ENCODE measurements around the gene MRPL46. TPM values are rescaled to one million over a fixed set of nuclear protein-coding genes. Genes with fewer than 3 reads are reported as not detected.

The MRPL46 gene
- total RNA-seq, 1 donor from 2014 or later = 29.7 TPM

GRCh38 chr15:88497109-88497765, 30.0 kb upstream of the MRPL46 start:
- intact Hi-C loops (cut with DNase I) = no loop called here
- TF ChIP-seq CTCF (IDR thresholded peaks at IDR 0.05) = no peak
- Histone ChIP-seq H3K4me1 (no peaks in the 10 kb centered on the region), H3K4me3 (no peak overlapping the region), H3K9me3 (no peaks in the 10 kb centered on the region), H3K27ac (no peak overlapping the region), H3K36me3 (peaks cover 0 to under 1% of the 10 kb centered on the region in 2 donors), H3K27me3 (no peaks in the 10 kb centered on the region)
- DNase-seq (ENCODE audit: low spot score in 2 of 2) = no peak

GRCh38 chr15:88493844-88494243, 26.7 kb upstream of the MRPL46 start:
- H3K4me3 ChIP-seq = no peak overlapping the region
- H3K36me3 ChIP-seq = no peaks in the 10 kb centered on the region
- no peak for DNase-seq (ENCODE audit: low spot score in 2 of 2)
- no peak overlapping the region for H3K27ac ChIP-seq
- no peaks in the 10 kb centered on the region for H3K9me3 ChIP-seq
- TF ChIP-seq CTCF (IDR thresholded peaks at IDR 0.05) = no peak
- intact Hi-C loops (cut with DNase I) = no loop called here
- H3K4me1 ChIP-seq = no peaks in the 10 kb centered on the region
- no peaks in the 10 kb centered on the region for H3K27me3 ChIP-seq

GRCh38 chr15:88491158-88491557, 24.0 kb upstream of the MRPL46 start:
- H3K36me3 ChIP-seq = no peaks in the 10 kb centered on the region
- H3K4me3 ChIP-seq = no peak overlapping the region
- H3K27ac ChIP-seq = no peak overlapping the region
- intact Hi-C loops (cut with DNase I) = no loop called here
- TF ChIP-seq CTCF (IDR thresholded peaks at IDR 0.05) = no peak
- no peaks in the 10 kb centered on the region for H3K27me3 ChIP-seq
- no peak for DNase-seq (ENCODE audit: low spot score in 2 of 2)
- no peaks in the 10 kb centered on the region for H3K4me1 ChIP-seq
- no peaks in the 10 kb centered on the region for H3K9me3 ChIP-seq

GRCh38 chr15:88490036-88490435, 22.8 kb upstream of the MRPL46 start:
- intact Hi-C loops (cut with DNase I) = no loop called here
- TF ChIP-seq CTCF (IDR thresholded peaks at IDR 0.05) = no peak
- no peak overlapping the region for H3K27ac ChIP-seq

GRCh38 chr15:88489321-88489720, 22.1 kb upstream of the MRPL46 start:
- DNase-seq (ENCODE audit: low spot score in 2 of 2) = no peak
- intact Hi-C loops (cut with DNase I) = no loop called here
- H3K27ac ChIP-seq = no peak overlapping the region

More at GRCh38 chr15:88490036-88490435, 22.8 kb upstream of the MRPL46 start:
- Histone ChIP-seq H3K4me3 (no peak overlapping the region), H3K9me3 (no peaks in the 10 kb centered on the region), H3K36me3 (no peaks in the 10 kb centered on the region), H3K27me3 (no peaks in the 10 kb centered on the region), H3K4me1 (no peaks in the 10 kb centered on the region)
- no peak for DNase-seq (ENCODE audit: low spot score in 2 of 2)

More at GRCh38 chr15:88489321-88489720, 22.1 kb upstream of the MRPL46 start:
- Histone ChIP-seq H3K4me1 (no peaks in the 10 kb centered on the region), H3K9me3 (no peaks in the 10 kb centered on the region), H3K36me3 (no peaks in the 10 kb centered on the region), H3K4me3 (no peak overlapping the region), H3K27me3 (no peaks in the 10 kb centered on the region)
- TF ChIP-seq CTCF (IDR thresholded peaks at IDR 0.05) = no peak
